Mesendoderm (in vitro differentiated cells): ENCODE results near the gene CCNY.

ENCODE experiments used
- DNase-seq: peaks from one replicate; pipeline ENCODE4 v3.0.0; 2013
- H2AK5ac ChIP-seq: 2 replicates; pipeline ENCODE4 v1.6.1; 2013; ENCODE audit warnings: low read length, inconsistent platforms
- H2BK120ac ChIP-seq: 2 replicates; pipeline ENCODE4 v1.6.1; 2013; ENCODE audit warnings: low read depth, mild to moderate bottlenecking, low read length, moderate library complexity, mixed read lengths
- H2BK15ac ChIP-seq: replicated peaks from 2 replicates; pipeline ENCODE4 v1.6.1; 2013; ENCODE audit warnings: low read depth, mild to moderate bottlenecking, moderate library complexity
- H2BK5ac ChIP-seq: 2 replicates; pipeline ENCODE4 v1.6.1; 2013; ENCODE audit warnings: low read length, inconsistent platforms
- H3K18ac ChIP-seq: 2 replicates; pipeline ENCODE4 v1.6.1; 2013; ENCODE audit warnings: mild to moderate bottlenecking, low read length, mixed read lengths
- H3K23ac ChIP-seq: one replicate; pipeline ENCODE4 v1.6.1; 2013; ENCODE audit warnings: low read length
- H3K27ac ChIP-seq: 2 replicates; pipeline ENCODE4 v1.5.1; 2013; ENCODE audit warnings: low read depth, mild to moderate bottlenecking, inconsistent platforms, low read length, moderate library complexity
- H3K27me3 ChIP-seq: 2 replicates; pipeline ENCODE4 v1.6.1; 2013; ENCODE audit warnings: low read length, control low read depth, mild to moderate bottlenecking, inconsistent platforms; ENCODE audit not compliant: insufficient read depth, poor library complexity
- H3K36me3 ChIP-seq: 2 replicates; pipeline ENCODE4 v1.6.1; 2013; ENCODE audit warnings: low read length, inconsistent platforms; ENCODE audit not compliant: control insufficient read depth, insufficient read depth
- H3K4ac ChIP-seq: one replicate; pipeline ENCODE4 v1.6.1; 2013; ENCODE audit warnings: low read depth, mild to moderate bottlenecking, low read length, moderate library complexity
- H3K4me1 ChIP-seq: 2 replicates; pipeline ENCODE4 v1.6.1; 2013; ENCODE audit warnings: low read depth, low read length, inconsistent platforms; ENCODE audit not compliant: control insufficient read depth
- H3K4me2 ChIP-seq: 2 replicates; pipeline ENCODE4 v1.6.1; 2013; ENCODE audit warnings: low read length
- H3K4me3 ChIP-seq: 2 replicates; pipeline ENCODE4 v1.5.1; 2013; ENCODE audit warnings: mild to moderate bottlenecking, low read length
- H3K56ac ChIP-seq: one replicate; pipeline ENCODE4 v1.6.1; 2013; ENCODE audit warnings: low read length
- H3K79me1 ChIP-seq: 2 replicates; pipeline ENCODE4 v1.6.1; 2013; ENCODE audit warnings: low read length, inconsistent platforms
- H3K79me2 ChIP-seq: 2 replicates; pipeline ENCODE4 v1.6.1; 2013; ENCODE audit warnings: mild to moderate bottlenecking, low read length; ENCODE audit not compliant: control insufficient read depth, insufficient read depth
- H3K9ac ChIP-seq: 2 replicates; pipeline ENCODE4 v1.6.1; 2013; ENCODE audit warnings: low read length, inconsistent platforms
- H4K5ac ChIP-seq: one replicate; pipeline ENCODE4 v1.6.1; 2013; ENCODE audit warnings: low read length
- H4K8ac ChIP-seq: one replicate; pipeline ENCODE4 v1.6.1; 2013; ENCODE audit warnings: low read depth, mild to moderate bottlenecking, control low read depth, low read length, moderate library complexity
- WGBS: extraction: QIAGEN DNeasy Blood & Tissue Kit; methylation state at CpG from one replicate; pipeline ENCODE4 v1.1.7; 2013; ENCODE audit warnings: low lambda C conversion rate, missing lambda C conversion rate; ENCODE audit not compliant: insufficient coverage; ENCODE audit errors: extremely low coverage; 5-methylcytosine and 5-hydroxymethylcytosine counted together

Gene CCNY

GRCh38 chr10:35390161-35390840 is 54.0 kb downstream of the CCNY start:
- Histone ChIP-seq H3K4me3 (no peak overlapping the region), H3K27ac (no peak overlapping the region), H4K5ac (no peak overlapping the region), H3K36me3 (no peaks in the 10 kb centered on the region), H3K4me2 (no peak overlapping the region), H2AK5ac (no peak overlapping the region), H2BK120ac (no peak overlapping the region), H2BK15ac (no peak overlapping the region), H3K79me2 (peaks cover 48% of the 10 kb centered on the region), H4K8ac (no peak overlapping the region), H2BK5ac (no peak overlapping the region), H3K4ac (no peak overlapping the region), H3K27me3 (no peaks in the 10 kb centered on the region), H3K4me1 (peaks cover 19% of the 10 kb centered on the region), H3K23ac (no peak overlapping the region), H3K9ac (no peak overlapping the region), H3K56ac (no peak overlapping the region), H3K79me1 (peaks cover 35% of the 10 kb centered on the region), H3K18ac (no peak overlapping the region)
- no CpG with 5 or more reads among the region's 2 CpGs for WGBS
- no peak for DNase-seq

GRCh38 chr10:35390843-35391152 is 54.5 kb downstream of the CCNY start:
- H2BK120ac ChIP-seq = no peak overlapping the region
- H2BK5ac ChIP-seq = no peak overlapping the region
- no peak overlapping the region for H2BK15ac ChIP-seq
- WGBS = no CpG with 5 or more reads among the region's 2 CpGs
- no peak overlapping the region for H4K8ac ChIP-seq
- H3K4me1 ChIP-seq = peaks cover 20% of the 10 kb centered on the region
- no peak overlapping the region for H3K9ac ChIP-seq
- H3K18ac ChIP-seq = no peak overlapping the region
- H3K4me3 ChIP-seq = no peak overlapping the region
- H3K56ac ChIP-seq = no peak overlapping the region
- no peaks in the 10 kb centered on the region for H3K36me3 ChIP-seq
- DNase-seq = no peak
- H3K4me2 ChIP-seq = no peak overlapping the region
- H3K27ac ChIP-seq = no peak overlapping the region
- peaks cover 49% of the 10 kb centered on the region for H3K79me2 ChIP-seq
- no peaks in the 10 kb centered on the region for H3K27me3 ChIP-seq
- no peak overlapping the region for H3K4ac ChIP-seq
- H3K79me1 ChIP-seq = peaks cover 36% of the 10 kb centered on the region
- no peak overlapping the region for H3K23ac ChIP-seq
- no peak overlapping the region for H4K5ac ChIP-seq
- H2AK5ac ChIP-seq = no peak overlapping the region

- Histone ChIP-seq H4K5ac (no peak overlapping the region), H4K8ac (no peak overlapping the region), H3K9ac (no peak overlapping the region), H2BK120ac (no peak overlapping the region), H3K56ac (no peak overlapping the region), H3K79me1 (peaks cover 33% of the 10 kb centered on the region), H3K79me2 (peaks cover 49% of the 10 kb centered on the region), H2BK15ac (no peak overlapping the region), H3K18ac (no peak overlapping the region), H3K4me2 (no peak overlapping the region), H3K4ac (no peak overlapping the region), H3K23ac (no peak overlapping the region), H3K27ac (no peak overlapping the region), H2AK5ac (no peak overlapping the region), H2BK5ac (no peak overlapping the region), H3K4me3 (no peak overlapping the region), H3K4me1 (peaks cover 20% of the 10 kb centered on the region), H3K27me3 (no peaks in the 10 kb centered on the region), H3K36me3 (no peaks in the 10 kb centered on the region)
- DNase-seq = no peak
- WGBS = no CpG with 5 or more reads among the region's 9 CpGs
These were observed 55.0 kb downstream of the CCNY start for GRCh38 chr10:35391153-35391953.

GRCh38 chr10:35391954-35392262 is 55.6 kb downstream of the CCNY start:
- H3K36me3 ChIP-seq = no peaks in the 10 kb centered on the region
- H4K8ac ChIP-seq = no peak overlapping the region
- no peak overlapping the region for H3K9ac ChIP-seq
- no peak overlapping the region for H3K4me2 ChIP-seq
- no peak for DNase-seq
- no peak overlapping the region for H3K27ac ChIP-seq
- no peak overlapping the region for H3K4me3 ChIP-seq
- no peak overlapping the region for H4K5ac ChIP-seq
- H3K4me1 ChIP-seq = peaks cover 20% of the 10 kb centered on the region
- no peak overlapping the region for H2AK5ac ChIP-seq
- H3K23ac ChIP-seq = no peak overlapping the region
- no peak overlapping the region for H2BK5ac ChIP-seq
- no peaks in the 10 kb centered on the region for H3K27me3 ChIP-seq
- no peak overlapping the region for H2BK120ac ChIP-seq
- H3K4ac ChIP-seq = no peak overlapping the region
- no peak overlapping the region for H2BK15ac ChIP-seq
- no peak overlapping the region for H3K56ac ChIP-seq
- H3K79me2 ChIP-seq = peaks cover 52% of the 10 kb centered on the region
- H3K79me1 ChIP-seq = peaks cover 36% of the 10 kb centered on the region
- no CpG with 5 or more reads among the region's 2 CpGs for WGBS
- no peak overlapping the region for H3K18ac ChIP-seq

GRCh38 chr10:35392482-35393228 is 56.3 kb downstream of the CCNY start:
- H2BK120ac ChIP-seq = no peak overlapping the region
- peaks cover 38% of the 10 kb centered on the region for H3K79me1 ChIP-seq
- no peak overlapping the region for H3K18ac ChIP-seq
- no peak overlapping the region for H2BK5ac ChIP-seq
- H3K4me3 ChIP-seq = no peak overlapping the region
- no peak overlapping the region for H3K27ac ChIP-seq
- no peak for DNase-seq
- H2BK15ac ChIP-seq = no peak overlapping the region
- H3K4ac ChIP-seq = no peak overlapping the region
- WGBS = no CpG with 5 or more reads among the region's 8 CpGs
- no peaks in the 10 kb centered on the region for H3K27me3 ChIP-seq
- no peaks in the 10 kb centered on the region for H3K36me3 ChIP-seq
- H3K79me2 ChIP-seq = peaks cover 54% of the 10 kb centered on the region
- H4K8ac ChIP-seq = no peak overlapping the region
- no peak overlapping the region for H3K23ac ChIP-seq
- no peak overlapping the region for H4K5ac ChIP-seq
- no peak overlapping the region for H3K9ac ChIP-seq
- no peak overlapping the region for H2AK5ac ChIP-seq
- H3K56ac ChIP-seq = no peak overlapping the region
- no peak overlapping the region for H3K4me2 ChIP-seq
- H3K4me1 ChIP-seq = peaks cover 28% of the 10 kb centered on the region
